EH (cell line): ENCODE results near the gene COX6A2.
"Not testable (repeated sequence)": the region's sequence is repeated elsewhere in the genome, so short reads cannot be mapped to it uniquely, and the experiment has no call there.

Source experiments
- DNase-seq: peaks from one replicate; pipeline ENCODE4 v3.0.0-alpha.2; 2015; ENCODE audit warnings: low read depth

The COX6A2 gene

GRCh38 chr16:31461921-31462804 is 34.0 kb upstream of the COX6A2 start:
- DNase-seq, result no peak

- no peak for DNase-seq
These were observed 33.2 kb upstream of the COX6A2 start for GRCh38 chr16:31461201-31461920.

- peak; percentile 76 for DNase-seq
These were observed 32.4 kb upstream of the COX6A2 start for GRCh38 chr16:31460582-31461002.

- DNase-seq, result peak; percentile 100
These were observed 31.8 kb upstream of the COX6A2 start for GRCh38 chr16:31459687-31460581.

- peak; percentile 99 for DNase-seq
These were observed 30.9 kb upstream of the COX6A2 start, which contains the start of gene ARMC5 for GRCh38 chr16:31458844-31459686. Gene ARMC5 (plus strand): TSS chr16:31459501. CDS start chr16:31459525, 24 bp downstream.

- DNase-seq, result peak; percentile 69
These were observed 30.1 kb upstream of the COX6A2 start for GRCh38 chr16:31458073-31458843.

- DNase-seq, result peak; percentile 21
These were observed 28.8 kb upstream of the COX6A2 start for GRCh38 chr16:31456988-31457360.

- peak; percentile 31 for DNase-seq
These were observed 27.6 kb upstream of the COX6A2 start for GRCh38 chr16:31455601-31456314.

GRCh38 chr16:31453255-31454204 is 25.4 kb upstream of the COX6A2 start:
- peak; percentile 75 for DNase-seq

- peak; percentile 97 for DNase-seq
These were observed 24.5 kb upstream of the COX6A2 start for GRCh38 chr16:31452631-31453106.

- DNase-seq, result peak; percentile 82
These were observed 23.7 kb upstream of the COX6A2 start for GRCh38 chr16:31451681-31452351.

GRCh38 chr16:31451201-31451600 is 23.0 kb upstream of the COX6A2 start:
- no peak for DNase-seq

GRCh38 chr16:31445931-31446330 is 17.8 kb upstream of the COX6A2 start:
- not testable (repeated sequence) for DNase-seq

- DNase-seq, result no peak
These were observed 13.8 kb upstream of the COX6A2 start for GRCh38 chr16:31441956-31442355.

GRCh38 chr16:31440516-31441184 is 12.5 kb upstream of the COX6A2 start:
- DNase-seq, result peak; percentile 54

GRCh38 chr16:31439519-31439918 is 11.4 kb upstream of the COX6A2 start:
- no peak for DNase-seq

- DNase-seq, result not testable (repeated sequence)
These were observed 10.9 kb upstream of the COX6A2 start for GRCh38 chr16:31439023-31439422.
